Sigmoid colon (tissue), 7 donors: Measurements from ENCODE around the gene GPRASP2. TPM values are rescaled to one million over a fixed set of nuclear protein-coding genes. Genes with fewer than 3 reads are reported as not detected.

Experiments
- DNase-seq: peaks from one replicate; pipeline ENCODE4 v3.0.0-alpha.2; 2019
- H3K27ac ChIP-seq, 4 donors: fragments of 200-600 bp; sonication (generic); one replicate each; pipeline ENCODE4 v1.5.1; 2016 to 2019; ENCODE audit warnings: mild to moderate bottlenecking in 1 of 4
- H3K27me3 ChIP-seq, 3 donors: fragments of 200-600 bp; sonication (generic); one replicate each; pipeline ENCODE4 v1.5.1; 2019; ENCODE audit warnings: mild to moderate bottlenecking in 1 of 3
- H3K36me3 ChIP-seq, 4 donors: fragments of 200-600 bp; sonication (generic); one replicate each; pipeline ENCODE4 v1.5.1; 2016 to 2019
- H3K4me1 ChIP-seq, 4 donors: fragments of 200-600 bp; sonication (generic); one replicate each; pipeline ENCODE4 v1.5.1; 2017 to 2019
- H3K4me3 ChIP-seq, 4 donors: fragments of 200-600 bp; sonication (generic); one replicate each; pipeline ENCODE4 v1.5.1; 2017 to 2019; ENCODE audit warnings: mild to moderate bottlenecking in 2 of 4, moderate library complexity in 1 of 4
- H3K9me3 ChIP-seq, 4 donors: fragments of 200-600 bp in 3 of 4; sonication (generic) in 3 of 4; one replicate each; pipeline versions ENCODE4 v1.5.1 to v1.6.1; 2013 to 2019
- CTCF ChIP-seq, 4 experiments: fragments of 450-650 bp in 3 of 4; fragments of 200-600 bp in 1 of 4; IDR thresholded peaks; one replicate each; pipeline ENCODE4 v1.5.1; 2016 to 2019; ENCODE audit warnings: antibody characterized with exemption in 4 of 4, mild to moderate bottlenecking in 3 of 4, moderate library complexity in 2 of 4
- EP300 ChIP-seq, 4 donors: sonication (generic); formaldehyde crosslinking; IDR thresholded peaks; one replicate each; pipeline ENCODE4 v1.6.1; 2017; ENCODE audit warnings: antibody characterized with exemption in 4 of 4
- POLR2A ChIP-seq, 2 donors: fragments of 450-650 bp; IDR thresholded peaks; one replicate each; pipeline ENCODE4 v1.6.1; 2016; ENCODE audit warnings: antibody characterized with exemption in 2 of 2, mild to moderate bottlenecking in 2 of 2, moderate library complexity in 2 of 2
- POLR2AphosphoS5 ChIP-seq, 4 donors: sonication (generic); formaldehyde crosslinking; IDR thresholded peaks; one replicate each; pipeline ENCODE4 v1.6.1; 2017; ENCODE audit warnings: antibody characterized with exemption in 4 of 4
- WGBS, 2 donors: extraction: QIAGEN DNeasy Blood & Tissue Kit; methylation state at CpG; one replicate each; pipeline ENCODE4 v1.1.7; 2013; 5-methylcytosine and 5-hydroxymethylcytosine counted together
- intact Hi-C: fragments of 100-400 bp; cut with DNase I; formaldehyde crosslinking; loops from one replicate; pipeline ENCODE4 v1.15.1; 2023
- polyA plus RNA-seq, 3 donors: library from polyadenylated mRNA; stranded (reverse); fragments of 200-250 nt; gene quantifications; one replicate each; pipeline ENCODE4 v1.2.3, GENCODE V29; 2013
- total RNA-seq, 4 donors: library from RNA; depleted of rRNA; stranded (reverse); fragments of >200 nt; gene quantifications; one replicate each; pipeline ENCODE4 v1.1.0, GENCODE V29; 2016
- donor health status: healthy with polysubstance abuse.
- donor health status: Bipolar disorder and iron deficiency.
- donor health status: healthy.

The GPRASP2 gene
- total and polyA plus RNA-seq, 7 donors: 1.2 to 19.5 (median 8.0) TPM

DNA sequence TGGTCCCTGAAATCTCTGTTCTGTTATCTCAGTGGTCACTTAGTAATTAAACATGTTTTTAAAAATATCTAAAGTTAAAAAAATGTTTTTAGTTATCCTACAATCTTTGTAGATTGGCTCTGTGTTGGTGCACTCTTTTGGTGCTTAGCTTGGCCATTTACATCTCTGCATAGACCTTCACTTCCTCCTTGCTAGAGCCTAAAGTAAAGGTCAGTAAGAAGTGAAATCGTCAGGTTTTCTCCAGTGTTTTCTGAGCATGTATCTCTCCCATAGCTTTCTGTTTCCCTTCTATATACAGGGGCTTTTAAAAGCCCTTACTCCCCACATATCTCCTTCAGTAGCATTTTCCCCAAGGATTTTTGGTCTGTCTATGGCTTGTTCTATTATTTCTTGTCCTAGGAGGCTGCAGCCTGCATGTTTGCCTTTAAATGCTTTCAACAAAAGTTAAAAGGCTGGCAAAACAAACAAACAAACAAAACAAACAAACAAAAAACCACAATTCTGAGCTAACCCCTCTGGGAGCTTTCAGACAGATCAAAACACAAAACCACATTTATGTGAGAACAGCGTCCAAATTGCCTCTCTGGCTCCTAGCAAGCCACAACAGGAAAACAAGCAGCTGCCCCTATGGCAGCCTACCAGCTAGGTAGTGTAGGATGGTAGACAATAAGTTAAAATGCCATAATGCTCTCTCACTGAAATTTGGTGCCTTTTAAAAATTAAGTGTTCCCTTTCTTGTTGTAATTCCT is 27.3 kb upstream of the GPRASP2 start:
- no peak for DNase-seq
- Histone ChIP-seq H3K27ac (no peak overlapping the region), H3K4me3 (no peak overlapping the region), H3K4me1 (no peaks in the 10 kb centered on the region), H3K36me3 (no peaks in the 10 kb centered on the region), H3K9me3 (peaks cover 0 to 8% (median 2%) of the 10 kb centered on the region in 4 donors), H3K27me3 (no peaks in the 10 kb centered on the region)
- intact Hi-C loops: no loop called here
- TF ChIP-seq POLR2A (IDR thresholded peaks at IDR 0.05) (no peak), CTCF (IDR thresholded peaks at IDR 0.05) (no peak)
- 44 to 78% methylated on average over 2 of the region's 2 CpGs for WGBS, 2 donors

DNA sequence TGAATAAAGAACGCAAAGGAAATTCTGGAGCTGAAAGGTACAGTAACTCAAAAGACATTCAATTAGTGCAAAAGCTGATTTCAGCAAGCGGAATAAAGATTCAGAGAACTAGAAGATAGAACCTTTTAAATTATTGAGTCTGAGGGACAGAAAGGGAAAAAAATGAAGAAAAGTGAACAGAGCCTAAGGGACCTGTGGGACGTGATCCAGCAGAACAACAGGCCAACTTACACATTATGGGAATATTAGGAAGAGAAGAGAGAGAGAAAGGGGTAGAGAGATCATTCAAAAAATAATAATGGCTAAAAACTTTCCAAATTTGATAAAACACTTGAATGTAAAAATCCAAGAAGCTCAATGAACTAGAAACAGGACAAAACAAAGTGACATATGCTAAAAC is 17.5 kb upstream of the GPRASP2 start:
- H3K36me3 ChIP-seq: no peaks in the 10 kb centered on the region
- 94 to 97% methylated on average over 3 of the region's 3 CpGs for WGBS, 2 donors

DNA sequence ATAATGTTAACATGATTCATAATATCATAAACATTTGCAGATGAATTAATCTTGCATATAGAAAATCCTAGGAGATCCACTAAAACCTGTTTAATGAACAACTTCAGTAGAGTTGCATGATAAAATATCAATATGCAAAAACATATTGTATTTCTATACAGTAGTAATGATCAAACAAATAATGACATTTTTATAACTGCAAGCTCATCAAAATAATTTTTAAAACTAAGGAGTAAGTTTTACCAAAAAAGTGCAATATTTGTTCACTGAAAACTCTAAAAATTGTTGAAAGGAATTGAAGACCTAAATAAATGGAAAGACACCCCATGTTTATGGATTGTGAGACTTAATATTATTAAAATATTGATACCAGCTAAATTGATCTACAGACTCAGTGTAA is 15.9 kb upstream of the GPRASP2 start:
- TF ChIP-seq POLR2AphosphoS5 (IDR thresholded peaks at IDR 0.05): no peak
- TF ChIP-seq CTCF (IDR thresholded peaks at IDR 0.05): no peak
- no peak for TF ChIP-seq EP300 (IDR thresholded peaks at IDR 0.05)
- no peak for TF ChIP-seq POLR2A (IDR thresholded peaks at IDR 0.05)
- H3K36me3 ChIP-seq: no peaks in the 10 kb centered on the region
- no peaks in the 10 kb centered on the region for H3K4me1 ChIP-seq
- intact Hi-C loops: no loop called here
- no peak overlapping the region for H3K4me3 ChIP-seq
- no peak for DNase-seq
- H3K27ac ChIP-seq: no peak overlapping the region
- H3K27me3 ChIP-seq: no peaks in the 10 kb centered on the region
- no peaks in the 10 kb centered on the region for H3K9me3 ChIP-seq

More for the DNA sequence above, 17.5 kb upstream of the GPRASP2 start:
- no peak overlapping the region for H3K27ac ChIP-seq
- H3K9me3 ChIP-seq: no peaks in the 10 kb centered on the region
- intact Hi-C loops: no loop called here
- no peak for DNase-seq
- no peak for TF ChIP-seq POLR2A (IDR thresholded peaks at IDR 0.05)
- TF ChIP-seq EP300 (IDR thresholded peaks at IDR 0.05): no peak
- TF ChIP-seq CTCF (IDR thresholded peaks at IDR 0.05): no peak
- no peak for TF ChIP-seq POLR2AphosphoS5 (IDR thresholded peaks at IDR 0.05)
- H3K27me3 ChIP-seq: no peaks in the 10 kb centered on the region
- H3K4me3 ChIP-seq: no peak overlapping the region
- no peaks in the 10 kb centered on the region for H3K4me1 ChIP-seq

- Histone ChIP-seq H3K4me3 (no peak overlapping the region), H3K4me1 (no peaks in the 10 kb centered on the region), H3K27ac (no peak overlapping the region), H3K27me3 (no peaks in the 10 kb centered on the region), H3K36me3 (no peaks in the 10 kb centered on the region), H3K9me3 (no peaks in the 10 kb centered on the region)
- no peak for TF ChIP-seq POLR2A (IDR thresholded peaks at IDR 0.05)
- TF ChIP-seq EP300 (IDR thresholded peaks at IDR 0.05): no peak
- no peak for TF ChIP-seq POLR2AphosphoS5 (IDR thresholded peaks at IDR 0.05)
- no peak for TF ChIP-seq CTCF (IDR thresholded peaks at IDR 0.05)
- DNase-seq: no peak
- intact Hi-C loops: no loop called here
Observed at GRCh38 chrX:102697494-102697893, 14.8 kb upstream of the GPRASP2 start.

DNA sequence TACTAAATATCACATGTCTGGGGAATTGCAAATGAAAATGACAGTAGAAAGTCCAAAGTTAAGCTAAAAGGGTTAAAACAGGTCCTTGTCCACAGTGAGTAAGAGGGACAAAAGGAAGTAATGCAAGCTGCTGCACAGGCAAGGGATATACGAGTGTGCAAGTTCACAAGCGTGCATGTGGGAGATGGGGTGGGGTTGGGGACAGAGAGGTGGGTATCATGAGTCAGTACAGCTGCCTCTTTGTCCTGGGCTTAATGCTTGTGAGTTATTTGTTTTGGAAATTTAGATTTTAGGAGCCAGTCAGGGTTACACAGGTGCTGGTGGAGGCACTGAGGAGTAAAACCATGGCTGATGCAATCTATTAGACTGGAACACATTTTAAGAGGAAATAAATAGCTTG is 3.3 kb upstream of the GPRASP2 start:
- Histone ChIP-seq H3K9me3 (no peaks in the 10 kb centered on the region), H3K36me3 (no peaks in the 10 kb centered on the region), H3K4me3 (no peak overlapping the region), H3K27ac (no peak overlapping the region), H3K4me1 (peaks cover 0 to 6% (median 2%) of the 10 kb centered on the region in 4 donors), H3K27me3 (peaks cover 0 to 2% (median 0%) of the 10 kb centered on the region in 3 donors)
- TF ChIP-seq CTCF (IDR thresholded peaks at IDR 0.05) (no peak), EP300 (IDR thresholded peaks at IDR 0.05) (no peak), POLR2A (IDR thresholded peaks at IDR 0.05) (no peak), POLR2AphosphoS5 (IDR thresholded peaks at IDR 0.05) (no peak)
- 49 to 51% methylated on average over 2 of the region's 2 CpGs for WGBS, 2 donors
- no peak for DNase-seq
- intact Hi-C loops: no loop called here
